AG04449 (cell line): Measurements from ENCODE around the gene EGFLAM.
A peak's percentile ranks its signal among the peaks of the same experiment; 100 is the strongest.

Experiments
- CTCF ChIA-PET: fragments of 350-600 bp; formaldehyde crosslinking; extraction: SDS; loops from one replicate; lab custom pipeline; 2021; ENCODE audit warnings: antibody characterized with exemption; lab: Yijun Ruan, JAX
- POLR2A ChIA-PET: fragments of 400-600, 350-600 bp; formaldehyde crosslinking; extraction: SDS; loops from one replicate; lab custom pipeline; 2020; ENCODE audit warnings: antibody characterized with exemption, inconsistent platforms; lab: Yijun Ruan, JAX
- DNase-seq: peaks from one replicate; pipeline ENCODE4 v3.0.0-alpha.2; 2010; ENCODE audit warnings: low read depth, low spot score
- H3K4me3 ChIP-seq: 2 replicates; pipeline ENCODE4 v1.5.1; 2011; ENCODE audit warnings: low read depth, mild to moderate bottlenecking, control low read depth, low read length
- TF ChIP-seq, protein P1 (sequence below): IDR thresholded peaks from one replicate; pipeline ENCODE4 v1.5.1; 2011; ENCODE audit warnings: mild to moderate bottlenecking, moderate library complexity, low read length, control low read depth, inconsistent platforms; ENCODE audit not compliant: insufficient read depth; ENCODE audit errors: missing control alignments

Gene EGFLAM

DNA sequence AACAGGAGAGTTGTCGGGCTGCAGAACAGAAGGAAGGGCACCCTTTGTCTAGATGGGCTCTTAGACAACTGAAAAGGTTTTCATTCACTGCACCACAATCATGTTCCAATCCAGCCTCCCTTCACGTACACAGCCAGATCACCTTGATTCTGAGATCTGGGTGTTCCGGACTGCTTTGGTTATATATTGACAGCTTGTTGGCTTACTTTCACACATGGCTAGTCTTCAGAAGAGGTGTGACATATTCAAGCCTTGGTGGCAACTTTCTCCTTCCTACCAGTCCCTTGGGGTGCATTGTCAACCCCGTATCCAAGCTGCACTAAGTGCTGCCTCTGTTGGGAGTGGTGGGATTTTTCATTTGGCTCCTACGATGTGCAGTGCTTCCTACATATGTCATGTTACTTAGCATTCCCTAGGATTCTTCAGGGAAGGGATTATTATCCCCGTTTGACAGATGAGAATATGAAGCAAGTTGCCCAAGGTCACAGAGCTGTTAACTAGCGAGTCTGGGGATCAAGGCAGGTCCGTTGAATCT lies 197.5 kb downstream of the EGFLAM start:
- ChIA-PET POLR2A (no interaction called here), CTCF (interaction anchor here (1.4 to 4.8 kb wide), 2 partner anchors 10 to 15 kb away, joined by 4 to 37 read pairs; no protein-coding TSS in a partner anchor)
- TF ChIP-seq, protein P1, sequence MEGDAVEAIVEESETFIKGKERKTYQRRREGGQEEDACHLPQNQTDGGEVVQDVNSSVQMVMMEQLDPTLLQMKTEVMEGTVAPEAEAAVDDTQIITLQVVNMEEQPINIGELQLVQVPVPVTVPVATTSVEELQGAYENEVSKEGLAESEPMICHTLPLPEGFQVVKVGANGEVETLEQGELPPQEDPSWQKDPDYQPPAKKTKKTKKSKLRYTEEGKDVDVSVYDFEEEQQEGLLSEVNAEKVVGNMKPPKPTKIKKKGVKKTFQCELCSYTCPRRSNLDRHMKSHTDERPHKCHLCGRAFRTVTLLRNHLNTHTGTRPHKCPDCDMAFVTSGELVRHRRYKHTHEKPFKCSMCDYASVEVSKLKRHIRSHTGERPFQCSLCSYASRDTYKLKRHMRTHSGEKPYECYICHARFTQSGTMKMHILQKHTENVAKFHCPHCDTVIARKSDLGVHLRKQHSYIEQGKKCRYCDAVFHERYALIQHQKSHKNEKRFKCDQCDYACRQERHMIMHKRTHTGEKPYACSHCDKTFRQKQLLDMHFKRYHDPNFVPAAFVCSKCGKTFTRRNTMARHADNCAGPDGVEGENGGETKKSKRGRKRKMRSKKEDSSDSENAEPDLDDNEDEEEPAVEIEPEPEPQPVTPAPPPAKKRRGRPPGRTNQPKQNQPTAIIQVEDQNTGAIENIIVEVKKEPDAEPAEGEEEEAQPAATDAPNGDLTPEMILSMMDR: no peak
- no peak overlapping the region for H3K4me3 ChIP-seq
- no peak for DNase-seq

- POLR2A ChIA-PET: no interaction called here
- CTCF ChIA-PET: interaction anchor here (4.8 kb wide), 1 partner anchor 16 kb away, joined by 37 read pairs; no protein-coding TSS in a partner anchor
- TF ChIP-seq, protein P1: no peak
- no peak for DNase-seq
- no peak overlapping the region for H3K4me3 ChIP-seq
Observed at GRCh38 chr5:38456657-38457399, 198.5 kb downstream of the EGFLAM start.

DNA sequence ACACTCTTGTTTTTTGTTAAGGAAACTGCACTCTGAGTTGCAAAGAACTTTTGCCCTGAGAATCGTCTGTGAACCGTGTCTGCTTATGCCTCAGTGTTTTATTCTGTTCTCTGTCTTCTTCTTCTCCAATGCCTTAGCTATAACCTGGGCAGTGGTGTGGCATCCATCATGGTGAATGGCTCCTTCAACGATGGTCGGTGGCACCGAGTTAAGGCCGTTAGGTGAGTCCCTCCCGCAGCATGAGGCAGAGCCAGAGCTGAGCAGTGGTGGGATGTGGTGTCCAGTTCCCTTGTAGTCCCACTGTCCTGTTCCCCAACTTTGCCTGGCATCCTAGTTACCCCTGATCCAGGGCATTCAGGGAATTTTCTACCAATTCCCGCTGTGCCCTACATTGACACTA lies 199.8 kb downstream of the EGFLAM start:
- POLR2A ChIA-PET: no interaction called here
- H3K4me3 ChIP-seq: no peak overlapping the region
- CTCF ChIA-PET: no interaction called here
- TF ChIP-seq, protein P1: no peak
- no peak for DNase-seq

GRCh38 chr5:38462976-38463633 lies 204.7 kb downstream of the EGFLAM start:
- POLR2A ChIA-PET: interaction anchor here (1.8 kb wide), 1 partner anchor 21 kb away, joined by 4 read pairs; no protein-coding TSS in a partner anchor
- H3K4me3 ChIP-seq: no peak overlapping the region
- DNase-seq: no peak
- TF ChIP-seq, protein P1: no peak
- CTCF ChIA-PET: interaction anchor here (0.7 to 5.2 kb wide), 5 partner anchors 21 to 347 kb away, joined by 3 to 38 read pairs (median 4); no protein-coding TSS in a partner anchor

- TF ChIP-seq, protein P1: no peak
- ChIA-PET CTCF (interaction anchor here (0.6 to 5.2 kb wide), 13 partner anchors 11 to 349 kb away, joined by 3 to 38 read pairs (median 3); no protein-coding TSS in a partner anchor), POLR2A (interaction anchor here (0.8 to 1.8 kb wide), 3 partner anchors 22 to 50 kb away, joined by 3 to 5 read pairs (median 4); no protein-coding TSS in a partner anchor)
- H3K4me3 ChIP-seq: no peak overlapping the region
- peak; percentile 79 for DNase-seq
Observed at GRCh38 chr5:38463634-38464521, 205.5 kb downstream of the EGFLAM start.
